ENCODE results near the gene TRAPPC12.

The TRAPPC12 gene

DNA sequence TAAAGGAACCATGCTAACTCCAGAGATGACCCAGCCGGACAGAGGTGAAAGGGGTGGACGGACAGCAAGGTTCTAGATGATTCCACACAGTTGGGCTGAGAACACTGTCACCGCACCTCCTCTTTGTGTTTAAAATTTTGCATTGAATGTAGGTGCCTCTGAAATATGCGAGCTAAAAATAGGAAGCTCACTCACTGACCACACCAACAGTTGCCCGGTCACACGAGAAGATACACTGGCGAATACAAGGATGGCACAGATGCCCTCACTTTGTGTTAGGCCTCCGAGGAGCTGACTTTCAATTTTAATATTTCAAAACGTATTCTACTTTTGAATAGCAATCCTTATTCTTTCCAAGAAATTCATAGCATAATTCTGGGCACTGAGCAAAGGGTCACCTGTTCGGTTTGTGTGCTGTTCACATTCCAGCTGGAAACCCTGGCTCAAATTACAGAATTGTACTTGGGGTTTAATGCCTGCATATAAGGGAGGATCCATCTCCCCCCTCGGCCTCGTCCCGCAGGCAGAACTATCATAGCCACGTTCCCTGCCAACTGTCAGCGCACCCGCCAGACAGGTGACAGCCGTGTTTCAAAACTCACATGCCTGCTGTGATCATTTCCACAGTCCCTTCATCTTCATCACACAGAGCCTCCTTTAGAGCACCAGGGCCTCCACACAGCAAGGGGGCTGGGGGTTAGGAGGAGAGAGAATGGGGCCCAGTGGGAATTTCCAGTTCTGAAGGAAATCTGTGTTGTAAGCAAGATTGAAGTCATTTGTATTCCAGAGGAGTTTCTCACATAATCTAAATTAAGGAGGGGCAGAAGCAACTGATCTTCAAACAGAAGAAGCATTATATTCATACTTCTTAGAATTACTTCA, 91.6 kb downstream of the TRAPPC12 start:
- DNase-seq: no peak

DNA sequence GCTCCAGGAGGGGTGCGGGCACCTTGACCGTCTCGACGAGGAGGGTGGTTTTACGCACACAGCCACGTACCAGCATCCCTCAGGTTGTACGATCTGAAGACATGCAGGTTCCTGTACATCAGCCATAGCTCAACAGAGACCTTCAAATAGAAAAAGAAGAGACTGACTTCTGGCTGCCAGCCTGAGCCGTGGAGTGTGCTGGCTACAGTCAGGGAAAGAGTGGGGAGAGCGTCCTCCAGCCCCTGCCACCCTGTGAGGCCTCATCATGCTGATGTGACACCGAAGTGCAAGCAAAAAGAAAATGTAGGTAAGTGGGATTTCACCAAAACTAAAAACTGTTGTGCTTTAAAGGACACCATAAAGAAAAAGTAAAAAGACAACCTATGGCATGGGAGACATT, 92.8 kb downstream of the TRAPPC12 start:
- DNase-seq: no peak

GRCh38 chr2:3472966-3473365, 93.5 kb downstream of the TRAPPC12 start:
- no peak for DNase-seq

DNA sequence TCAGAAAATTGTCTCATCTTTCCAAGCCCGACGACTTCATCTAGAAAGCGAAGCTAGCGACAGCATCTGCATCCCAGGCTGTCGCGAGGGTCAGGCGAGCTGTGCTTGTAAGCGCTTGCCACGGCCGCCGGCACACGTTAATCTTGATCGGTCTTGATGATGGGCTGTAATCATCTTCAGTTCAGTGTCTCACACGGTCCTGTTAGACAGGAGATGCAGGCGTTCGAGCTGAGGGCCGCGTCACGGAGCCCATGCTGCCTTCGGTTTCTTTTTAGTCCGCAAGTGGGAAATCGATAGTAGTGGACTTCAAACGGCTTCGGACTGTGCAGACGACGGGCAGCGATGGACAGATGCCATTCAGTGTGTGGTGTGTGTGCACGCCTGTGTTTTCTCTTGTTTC, 96.3 kb downstream of the TRAPPC12 start:
- DNase-seq: no peak

GRCh38 chr2:3476321-3476984, 97.0 kb downstream of the TRAPPC12 start:
- DNase-seq: no peak

- DNase-seq: no peak
These were observed 97.5 kb downstream of the TRAPPC12 start for GRCh38 chr2:3476985-3477327.

- no peak for DNase-seq
These were observed 99.4 kb downstream of the TRAPPC12 start for GRCh38 chr2:3478846-3479385.

DNA sequence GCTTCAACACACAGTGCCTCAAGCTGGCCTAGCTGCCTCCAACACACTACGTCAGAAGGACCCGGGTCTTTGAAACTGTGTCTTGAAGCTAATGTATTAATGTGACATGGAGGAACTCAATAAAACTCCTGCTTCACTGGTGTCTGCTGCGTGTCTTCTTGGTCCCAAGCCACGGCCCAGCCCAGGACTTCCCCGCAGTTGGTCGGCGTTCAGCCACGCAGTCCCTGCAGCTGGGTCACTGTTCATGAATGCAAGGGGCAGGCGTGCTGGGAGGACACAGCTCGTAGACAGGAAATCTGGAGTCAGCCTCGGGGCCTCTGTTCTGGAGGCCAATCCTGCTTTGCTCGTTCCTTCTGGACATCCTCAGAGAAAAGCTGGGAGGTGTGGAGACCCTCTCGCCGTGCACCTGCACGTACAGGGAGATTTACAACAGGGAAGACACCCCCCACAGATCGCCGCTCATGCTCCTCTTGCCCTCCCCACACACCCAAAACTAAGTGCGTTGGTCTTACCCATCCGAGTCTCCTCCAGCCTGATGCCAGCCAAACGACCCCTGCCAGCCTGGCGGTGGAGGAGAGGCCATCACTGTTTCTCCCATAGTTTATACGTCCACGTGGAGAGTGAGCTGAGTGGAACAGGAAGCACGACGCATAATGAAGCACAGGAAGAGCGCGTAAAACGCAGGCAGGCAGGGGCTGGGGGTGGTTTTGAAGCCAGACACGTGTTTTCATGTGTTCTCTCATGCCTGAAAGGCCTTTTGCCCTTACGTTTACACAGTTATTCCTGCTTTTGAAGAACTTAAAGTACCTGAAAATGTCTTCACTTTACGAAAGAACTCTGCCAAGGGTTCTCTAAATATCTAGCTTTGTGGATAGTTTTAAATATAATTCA, 100.2 kb downstream of the TRAPPC12 start:
- no peak for DNase-seq

DNA sequence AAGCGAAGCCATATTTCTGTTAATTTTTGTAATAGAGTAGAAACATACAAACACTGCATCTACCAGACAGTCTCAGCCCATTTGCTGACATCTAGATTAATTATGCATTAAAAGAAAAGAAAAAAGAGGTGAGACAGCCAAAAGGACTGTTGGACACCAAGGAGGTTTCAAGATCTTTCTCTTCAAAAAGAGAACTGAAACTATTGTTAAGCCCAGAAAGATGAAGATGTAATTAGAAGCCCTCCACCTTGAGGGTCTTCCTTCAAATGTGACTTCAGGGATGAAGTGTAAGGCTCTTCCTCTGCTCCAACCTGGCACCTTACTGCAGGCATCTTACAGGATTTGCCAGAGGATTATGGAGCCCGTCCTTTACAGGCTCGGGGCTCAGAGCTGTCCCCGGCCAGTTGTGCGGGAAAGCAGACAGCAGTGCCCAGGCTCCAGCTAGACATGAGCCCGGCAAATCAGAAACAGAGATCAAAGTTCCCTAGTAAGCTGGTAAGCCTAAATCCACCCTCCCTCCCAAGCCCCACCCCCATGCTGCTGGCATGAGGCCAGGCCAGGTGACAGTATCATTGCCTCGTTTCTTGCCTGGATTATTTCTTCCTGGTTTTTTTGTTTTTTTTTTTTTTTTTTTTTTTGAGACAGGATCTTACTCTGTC, 101.0 kb downstream of the TRAPPC12 start:
- no peak for DNase-seq

- DNase-seq: no peak
These were observed 101.5 kb downstream of the TRAPPC12 start for GRCh38 chr2:3481011-3481400.

GRCh38 chr2:3481736-3482362, 102.4 kb downstream of the TRAPPC12 start:
- no peak for DNase-seq

- DNase-seq: no peak
These were observed 102.9 kb downstream of the TRAPPC12 start for GRCh38 chr2:3482363-3482821.

DNA sequence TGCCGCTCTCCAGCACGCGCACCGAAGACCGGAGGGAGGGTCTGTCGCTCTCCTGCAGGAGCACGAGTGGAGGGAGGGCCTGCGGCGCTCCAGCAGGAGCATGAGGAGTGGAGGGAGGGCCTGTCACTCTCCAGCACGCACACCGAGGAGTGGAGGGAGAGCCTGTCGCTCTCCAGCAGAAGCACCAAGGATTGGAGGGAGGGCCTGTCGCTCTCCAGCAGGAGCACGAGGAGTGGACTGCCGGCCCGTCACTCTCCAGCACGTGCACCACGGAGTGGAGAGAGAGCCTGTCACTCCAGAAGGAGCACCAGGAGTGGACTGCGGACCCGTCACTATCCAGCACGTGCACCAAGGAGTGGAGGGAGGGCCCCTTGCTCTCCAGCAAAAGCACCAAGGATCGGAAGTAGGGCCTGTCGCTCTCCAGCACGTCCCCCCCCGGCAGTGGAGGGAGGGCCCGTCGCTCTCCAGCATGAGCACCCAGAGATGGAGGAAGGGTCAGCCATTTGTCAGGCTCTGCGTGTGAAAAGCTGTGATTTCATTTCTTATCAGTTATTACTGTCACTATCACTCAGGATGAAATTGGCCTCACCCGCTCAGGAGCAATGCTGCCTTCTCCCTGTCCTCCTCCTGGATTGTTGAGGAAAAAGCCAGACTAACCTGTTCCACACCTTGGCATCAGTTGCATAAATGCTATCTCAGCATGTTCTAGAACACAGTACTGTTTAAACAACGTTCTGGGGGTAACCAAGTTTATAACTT, 103.9 kb downstream of the TRAPPC12 start:
- no peak for DNase-seq

DNA sequence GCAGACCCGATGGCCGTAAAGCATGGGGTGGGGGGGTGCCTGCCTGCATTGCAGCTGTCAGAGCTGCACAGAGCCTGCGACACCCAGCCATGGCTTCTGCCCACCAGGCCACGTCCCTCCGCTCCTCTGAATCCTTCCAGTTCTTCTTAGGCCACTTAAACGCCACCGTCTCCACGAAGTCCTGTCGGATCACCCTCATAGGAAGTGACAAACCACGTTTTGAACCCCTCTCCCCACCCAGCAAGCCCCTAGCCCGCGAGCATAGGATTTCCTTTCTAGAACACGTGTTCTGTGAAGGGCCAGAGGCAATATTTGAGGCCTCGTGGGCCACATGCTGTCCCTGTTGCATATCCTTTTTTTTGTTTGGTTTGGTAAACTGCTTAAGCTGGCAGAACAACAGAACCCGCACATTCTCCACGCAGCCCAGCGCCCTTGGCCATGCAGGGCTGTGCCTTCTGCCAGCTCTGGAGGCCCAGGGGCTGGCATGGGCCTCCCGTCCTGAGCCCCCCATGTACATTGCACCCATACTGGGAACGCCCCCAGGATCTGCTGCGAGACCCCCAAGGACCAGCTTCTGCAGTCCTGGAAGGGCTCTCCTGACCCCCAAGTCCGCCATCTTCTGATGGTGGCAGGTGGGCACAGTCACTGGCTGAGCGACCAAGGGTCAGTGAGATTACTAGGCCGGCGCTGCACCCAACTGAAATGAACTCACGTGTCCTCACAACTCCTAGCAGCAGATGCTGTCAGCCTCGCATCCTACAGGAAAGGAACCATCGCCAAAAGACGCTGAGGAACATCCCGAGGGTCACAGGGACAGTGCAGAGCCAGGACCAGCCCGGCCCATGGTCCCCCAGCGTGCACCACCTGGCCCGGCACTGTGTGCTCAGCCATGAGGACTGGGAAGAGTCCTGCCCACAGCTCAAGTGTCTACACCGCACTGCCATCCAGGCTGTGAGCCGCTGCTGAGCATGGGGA, 104.8 kb downstream of the TRAPPC12 start:
- DNase-seq: no peak

- DNase-seq: no peak
These were observed 105.7 kb downstream of the TRAPPC12 start for GRCh38 chr2:3485166-3485565.

- no peak for DNase-seq
These were observed 106.8 kb downstream of the TRAPPC12 start for GRCh38 chr2:3486047-3487027.

- DNase-seq: no peak
These were observed 107.5 kb downstream of the TRAPPC12 start for GRCh38 chr2:3487028-3487425.

GRCh38 chr2:3487432-3487831, 107.9 kb downstream of the TRAPPC12 start:
- DNase-seq: no peak

GRCh38 chr2:3488061-3488531, 108.6 kb downstream of the TRAPPC12 start:
- DNase-seq: no peak

Measured in inflammatory macrophage treated with lipopolysaccharide for 4 hours (primary cell).